Body of pancreas (tissue), 4 donors: ENCODE measurements around the gene USP36. TPM values are rescaled to one million over a fixed set of nuclear protein-coding genes. Genes with fewer than 3 reads are reported as not detected.

Experiments used
- ATAC-seq: fragments of 150-250 bp; one replicate; pipeline ENCODE4 v1.9.1; 2016
- DNase-seq, 4 donors: peaks; one replicate each; pipeline ENCODE4 v3.0.0-alpha.2; 2019
- H3K27ac ChIP-seq, 4 donors: fragments of 200-600 bp; sonication (generic); 1 replicate in 3 of 4; 2 replicates in 1 of 4; pipeline versions ENCODE4 v1.5.1 to v1.6.1; 2016 to 2019; ENCODE audit warnings: mild to moderate bottlenecking in 1 of 4, mixed read lengths in 1 of 4, moderate library complexity in 1 of 4
- H3K27me3 ChIP-seq, 2 donors: fragments of 200-600 bp; sonication (generic); one replicate each; pipeline ENCODE4 v1.6.0; 2016; ENCODE audit warnings: mild to moderate bottlenecking in 1 of 2
- H3K36me3 ChIP-seq, 2 donors: fragments of 200-600 bp; sonication (generic); replicated peaks in 1 of 2; 2 replicates each; pipeline ENCODE4 v1.5.1; 2016; ENCODE audit warnings: low read depth in 2 of 2; ENCODE audit not compliant: insufficient read depth in 1 of 2
- H3K4me1 ChIP-seq: fragments of 200-600 bp; sonication (generic); one replicate; pipeline ENCODE4 v1.6.0; 2016
- H3K4me3 ChIP-seq, 2 donors: fragments of 200-600 bp; sonication (generic); 1 replicate in 1 of 2; 2 replicates in 1 of 2; pipeline ENCODE4 v1.5.1; 2016 to 2019
- H3K9me3 ChIP-seq, 3 donors: fragments of 200-600 bp; sonication (generic); 1 replicate in 2 of 3; 2 replicates in 1 of 3; pipeline ENCODE4 v1.5.1; 2016
- POLR2A ChIP-seq, 3 donors: fragments of 450-650 bp; IDR thresholded peaks; one replicate each; pipeline ENCODE4 v1.6.1; 2016; ENCODE audit warnings: antibody characterized with exemption in 3 of 3, mild to moderate bottlenecking in 2 of 3
- WGBS, 2 donors: methylation state at CpG; one replicate each; pipeline ENCODE4 v1.1.5; 2017; 5-methylcytosine and 5-hydroxymethylcytosine counted together
- intact Hi-C: fragments of 100-400 bp; cut with DNase I; formaldehyde crosslinking; loops from one replicate; pipeline ENCODE4 v1.15.1; 2023
- total RNA-seq, 2 donors: library from RNA; depleted of rRNA; stranded (reverse); fragments of >200 nt; gene quantifications; one replicate each; pipeline ENCODE4 v1.1.0, GENCODE V29; 2016
- TF ChIP-seq, protein P1 (sequence below), 7 experiments: fragments of 450-650 bp in 4 of 7; fragments of 200-600 bp in 3 of 7; sonication (generic) in 3 of 7; IDR thresholded peaks; one replicate each; pipeline ENCODE4 v1.5.1; 2016 to 2019; ENCODE audit warnings: antibody characterized with exemption in 7 of 7

The USP36 gene
- total RNA-seq, 2 donors from 2014 or later: 28.5 to 55.4 TPM

DNA sequence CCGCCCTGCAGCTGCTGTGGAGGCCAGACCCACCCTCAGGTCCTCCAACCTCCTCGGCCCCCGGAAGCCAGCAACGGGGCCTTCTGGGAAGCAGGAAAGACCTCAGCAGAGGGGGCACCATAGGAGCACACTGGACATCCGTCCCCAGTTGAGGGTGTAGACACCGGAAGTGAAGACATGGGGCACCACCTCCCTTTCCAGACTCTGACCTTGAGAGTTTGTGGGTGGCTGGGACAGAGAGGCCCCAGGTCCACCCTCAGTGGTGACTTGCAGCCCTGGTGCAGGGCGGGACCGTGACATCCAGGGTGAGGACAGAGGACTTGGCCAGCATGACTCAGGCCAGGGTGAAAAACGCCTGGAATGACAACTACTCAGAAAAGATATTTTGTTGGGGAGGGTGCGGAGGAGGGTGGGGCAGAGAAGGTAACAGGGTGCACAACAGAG, 42.5 kb upstream of the USP36 start:
- Histone ChIP-seq H3K9me3 (no peaks in the 10 kb centered on the region), H3K4me1 (peaks cover 45% of the 10 kb centered on the region), H3K27ac (peak overlapping the region; percentile 35 to 90 (median 85)), H3K4me3 (no peak overlapping the region), H3K27me3 (no peaks in the 10 kb centered on the region), H3K36me3 (no peaks in the 10 kb centered on the region)
- WGBS, 2 donors: 32 to 49% methylated on average over 9 to 10 of the region's 10 CpGs
- DNase-seq: peak in 3 of 4 donors; percentile 51 to 77 (median 71)
- ATAC-seq: peak; percentile 65
- intact Hi-C loops: no loop called here
- no peak for TF ChIP-seq POLR2A (IDR thresholded peaks at IDR 0.05)
- TF ChIP-seq, protein P1, sequence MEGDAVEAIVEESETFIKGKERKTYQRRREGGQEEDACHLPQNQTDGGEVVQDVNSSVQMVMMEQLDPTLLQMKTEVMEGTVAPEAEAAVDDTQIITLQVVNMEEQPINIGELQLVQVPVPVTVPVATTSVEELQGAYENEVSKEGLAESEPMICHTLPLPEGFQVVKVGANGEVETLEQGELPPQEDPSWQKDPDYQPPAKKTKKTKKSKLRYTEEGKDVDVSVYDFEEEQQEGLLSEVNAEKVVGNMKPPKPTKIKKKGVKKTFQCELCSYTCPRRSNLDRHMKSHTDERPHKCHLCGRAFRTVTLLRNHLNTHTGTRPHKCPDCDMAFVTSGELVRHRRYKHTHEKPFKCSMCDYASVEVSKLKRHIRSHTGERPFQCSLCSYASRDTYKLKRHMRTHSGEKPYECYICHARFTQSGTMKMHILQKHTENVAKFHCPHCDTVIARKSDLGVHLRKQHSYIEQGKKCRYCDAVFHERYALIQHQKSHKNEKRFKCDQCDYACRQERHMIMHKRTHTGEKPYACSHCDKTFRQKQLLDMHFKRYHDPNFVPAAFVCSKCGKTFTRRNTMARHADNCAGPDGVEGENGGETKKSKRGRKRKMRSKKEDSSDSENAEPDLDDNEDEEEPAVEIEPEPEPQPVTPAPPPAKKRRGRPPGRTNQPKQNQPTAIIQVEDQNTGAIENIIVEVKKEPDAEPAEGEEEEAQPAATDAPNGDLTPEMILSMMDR (IDR thresholded peaks at IDR 0.05): no peak

DNA sequence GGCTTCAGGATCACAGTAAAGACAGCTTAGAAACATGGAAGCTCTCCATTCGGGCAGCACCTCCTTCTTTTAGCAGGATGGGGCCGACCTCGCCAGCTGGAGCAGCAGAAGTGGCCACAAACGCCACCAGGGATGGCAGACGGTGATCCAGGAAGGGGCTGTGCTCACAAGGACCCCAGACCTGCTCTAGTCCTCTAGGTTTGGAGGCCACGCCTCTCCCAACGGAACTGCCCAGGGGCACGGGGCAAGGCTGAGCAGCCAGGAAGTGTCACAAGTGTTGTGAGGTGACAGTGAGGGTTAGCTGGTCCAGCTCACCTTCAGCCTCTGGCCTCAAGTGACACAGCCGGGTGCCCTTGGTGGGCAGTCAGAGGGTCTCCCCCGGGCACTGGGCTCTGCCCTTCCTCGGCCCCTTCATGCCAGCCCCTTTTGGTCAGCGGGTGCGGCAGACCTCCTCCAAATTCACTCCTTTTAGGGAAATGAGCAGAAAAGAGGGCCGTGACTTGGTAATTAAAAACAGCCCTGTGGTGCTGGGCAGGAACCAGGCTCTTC, 42.0 kb upstream of the USP36 start:
- ATAC-seq (no peak), DNase-seq (no peak)
- Histone ChIP-seq H3K27ac (peak overlapping the region; percentile 35 to 90 (median 85)), H3K27me3 (no peaks in the 10 kb centered on the region), H3K9me3 (no peaks in the 10 kb centered on the region), H3K4me1 (peaks cover 49% of the 10 kb centered on the region), H3K36me3 (no peaks in the 10 kb centered on the region), H3K4me3 (no peak overlapping the region)
- TF ChIP-seq, protein P1 (IDR thresholded peaks at IDR 0.05): no peak
- no peak for TF ChIP-seq POLR2A (IDR thresholded peaks at IDR 0.05)
- WGBS, 2 donors: 58 to 76% methylated on average over 6 to 14 of the region's 14 CpGs
- intact Hi-C loops: no loop called here

DNA sequence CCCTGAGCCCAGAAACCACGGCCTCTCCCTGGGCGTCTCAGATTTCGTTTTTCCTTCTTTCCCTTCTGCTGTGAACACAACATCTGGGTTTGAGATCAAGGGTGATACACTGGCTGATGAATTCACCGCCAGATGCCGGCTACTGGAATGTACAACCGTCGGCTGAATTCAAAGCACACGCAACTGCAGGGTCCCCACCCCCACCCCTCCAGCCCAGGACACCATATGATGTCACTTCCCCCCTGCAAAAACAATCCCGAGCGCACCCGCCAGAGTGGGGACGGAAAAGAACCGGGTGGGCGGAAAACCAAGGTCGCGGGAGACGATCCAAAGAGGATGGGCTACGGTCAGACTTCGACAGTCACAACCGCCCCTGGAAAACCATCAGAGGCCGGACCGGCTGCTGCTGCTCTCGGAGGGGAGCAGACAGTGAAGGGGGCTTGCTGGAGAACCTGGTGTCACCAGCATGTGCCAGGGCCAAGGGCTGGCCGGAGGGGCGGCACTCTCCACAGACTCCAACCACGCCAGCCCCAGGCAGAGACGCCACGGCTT, 39.1 kb upstream of the USP36 start:
- no peaks in the 10 kb centered on the region for H3K36me3 ChIP-seq
- H3K4me3 ChIP-seq: no peak overlapping the region
- no peaks in the 10 kb centered on the region for H3K27me3 ChIP-seq
- no peak for ATAC-seq
- TF ChIP-seq, protein P1 (IDR thresholded peaks at IDR 0.05): no peak
- TF ChIP-seq POLR2A (IDR thresholded peaks at IDR 0.05): no peak
- H3K27ac ChIP-seq: peak overlapping the region; percentile 39 to 64 (median 52)
- peak; percentile 38 to 68 (median 48) for DNase-seq
- 60 to 68% methylated on average over 23 to 28 of the region's 28 CpGs for WGBS, 2 donors
- intact Hi-C loops: no loop called here
- no peaks in the 10 kb centered on the region for H3K9me3 ChIP-seq
- H3K4me1 ChIP-seq: peaks cover 73% of the 10 kb centered on the region

DNA sequence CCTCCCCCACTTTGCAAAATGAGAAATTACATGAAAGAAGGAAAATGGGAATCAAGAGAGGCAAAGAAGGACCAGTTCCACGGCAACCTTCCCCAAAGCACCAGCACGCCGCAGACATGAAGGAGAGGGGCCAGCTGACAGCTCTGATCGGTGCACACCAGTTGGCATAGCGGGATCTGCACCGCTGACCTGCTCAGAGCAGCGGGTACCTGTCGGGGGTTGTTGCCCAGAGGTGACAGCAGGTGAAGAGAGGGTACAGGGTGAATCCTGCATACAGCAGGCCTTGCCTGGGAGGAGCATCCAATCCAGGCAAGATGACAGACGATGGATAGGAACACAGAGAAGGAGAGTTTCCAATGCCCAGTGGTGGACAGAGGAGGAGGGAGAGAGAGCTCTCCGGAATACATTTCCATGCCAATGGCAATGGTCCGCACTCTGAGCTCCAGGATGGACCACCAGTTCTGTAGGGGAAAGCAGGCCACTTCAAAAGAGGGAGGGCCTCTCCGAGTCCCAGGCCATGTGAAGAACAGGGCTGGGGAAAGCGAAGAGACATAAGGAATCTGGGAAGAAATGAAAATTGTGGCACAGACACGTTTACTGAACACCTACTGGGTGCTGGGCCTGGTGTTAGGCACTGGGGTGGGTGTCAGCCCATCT, 38.4 kb upstream of the USP36 start:
- ATAC-seq (no peak), DNase-seq (no peak)
- WGBS, 2 donors: 89 to 92% methylated on average over 14 of the region's 14 CpGs
- intact Hi-C loops: no loop called here
- Histone ChIP-seq H3K4me1 (peaks cover 71% of the 10 kb centered on the region), H3K27ac (peak overlapping the region; percentile 32 to 64 (median 52)), H3K27me3 (no peaks in the 10 kb centered on the region), H3K36me3 (no peaks in the 10 kb centered on the region), H3K4me3 (no peak overlapping the region), H3K9me3 (no peaks in the 10 kb centered on the region)
- TF ChIP-seq POLR2A (IDR thresholded peaks at IDR 0.05): no peak
- TF ChIP-seq, protein P1 (IDR thresholded peaks at IDR 0.05): no peak
